Thyroid gland (tissue), 4 donors: ENCODE data around the gene ARHGEF4. TPM values are rescaled to one million over a fixed set of nuclear protein-coding genes. Genes with fewer than 3 reads are reported as not detected.
A peak's percentile ranks its signal among the peaks of the same experiment; 100 is the strongest.

Experiments used
- DNase-seq, 2 donors: peaks; one replicate each; pipeline ENCODE4 v3.0.0-alpha.2; 2019
- H3K27ac ChIP-seq, 3 donors: fragments of 200-600 bp; sonication (generic); 1 replicate in 2 of 3; 2 replicates in 1 of 3; pipeline ENCODE4 v1.5.1; 2016 to 2019; ENCODE audit warnings: mild to moderate bottlenecking in 1 of 3, moderate library complexity in 1 of 3
- H3K27me3 ChIP-seq: fragments of 200-600 bp; sonication (generic); one replicate; pipeline ENCODE4 v1.5.1; 2019
- H3K36me3 ChIP-seq, 2 donors: fragments of 200-600 bp; sonication (generic); one replicate each; pipeline ENCODE4 v1.5.1; 2016 to 2019
- H3K4me1 ChIP-seq, 2 donors: fragments of 200-600 bp; sonication (generic); one replicate each; pipeline ENCODE4 v1.5.1; 2017 to 2019
- H3K4me3 ChIP-seq, 3 donors: fragments of 200-600 bp; sonication (generic); replicated peaks in 1 of 3; 1 replicate in 2 of 3; 2 replicates in 1 of 3; pipeline ENCODE4 v1.5.1; 2016; ENCODE audit warnings: mild to moderate bottlenecking in 1 of 3
- H3K9me3 ChIP-seq: fragments of 200-600 bp; sonication (generic); one replicate; pipeline ENCODE4 v1.5.1; 2017
- POLR2A ChIP-seq, 2 donors: fragments of 450-650 bp; IDR thresholded peaks; one replicate each; pipeline ENCODE4 v1.6.1; 2017; ENCODE audit warnings: antibody characterized with exemption in 2 of 2, mild to moderate bottlenecking in 2 of 2, moderate library complexity in 1 of 2
- WGBS, 2 donors: methylation state at CpG; one replicate each; pipeline ENCODE4 v1.1.5; 2017; 5-methylcytosine and 5-hydroxymethylcytosine counted together
- intact Hi-C: fragments of 100-400 bp; cut with DNase I; formaldehyde crosslinking; loops from one replicate; pipeline ENCODE4 v1.15.1; 2023
- total RNA-seq, 4 donors: library from RNA; depleted of rRNA; stranded (reverse); fragments of >200 nt; gene quantifications; one replicate each; pipeline ENCODE4 v1.2.3, GENCODE V29; 2016
- TF ChIP-seq, protein P1 (sequence below), 6 experiments: fragments of 200-600 bp in 3 of 6; fragments of 450-650 bp in 3 of 6; sonication (generic) in 3 of 6; IDR thresholded peaks; one replicate each; pipeline ENCODE4 v1.5.1; 2016 to 2019; ENCODE audit warnings: antibody characterized with exemption in 6 of 6, mild to moderate bottlenecking in 2 of 6, inconsistent platforms in 1 of 6, moderate library complexity in 1 of 6

The ARHGEF4 gene
- total RNA-seq, 4 donors from 2014 or later: 15.6 to 24.3 (median 22.5) TPM

GRCh38 chr2:131044757-131045150 lies 208.0 kb downstream of the ARHGEF4 start:
- H3K4me1 ChIP-seq: peaks cover 0 to 34% of the 10 kb centered on the region in 2 donors
- H3K27me3 ChIP-seq: no peaks in the 10 kb centered on the region
- no peaks in the 10 kb centered on the region for H3K9me3 ChIP-seq
- H3K36me3 ChIP-seq: peaks cover 8 to 14% of the 10 kb centered on the region in 2 donors
- intact Hi-C loops: no loop called here
- no peak for TF ChIP-seq POLR2A (IDR thresholded peaks at IDR 0.05)
- TF ChIP-seq, protein P1, sequence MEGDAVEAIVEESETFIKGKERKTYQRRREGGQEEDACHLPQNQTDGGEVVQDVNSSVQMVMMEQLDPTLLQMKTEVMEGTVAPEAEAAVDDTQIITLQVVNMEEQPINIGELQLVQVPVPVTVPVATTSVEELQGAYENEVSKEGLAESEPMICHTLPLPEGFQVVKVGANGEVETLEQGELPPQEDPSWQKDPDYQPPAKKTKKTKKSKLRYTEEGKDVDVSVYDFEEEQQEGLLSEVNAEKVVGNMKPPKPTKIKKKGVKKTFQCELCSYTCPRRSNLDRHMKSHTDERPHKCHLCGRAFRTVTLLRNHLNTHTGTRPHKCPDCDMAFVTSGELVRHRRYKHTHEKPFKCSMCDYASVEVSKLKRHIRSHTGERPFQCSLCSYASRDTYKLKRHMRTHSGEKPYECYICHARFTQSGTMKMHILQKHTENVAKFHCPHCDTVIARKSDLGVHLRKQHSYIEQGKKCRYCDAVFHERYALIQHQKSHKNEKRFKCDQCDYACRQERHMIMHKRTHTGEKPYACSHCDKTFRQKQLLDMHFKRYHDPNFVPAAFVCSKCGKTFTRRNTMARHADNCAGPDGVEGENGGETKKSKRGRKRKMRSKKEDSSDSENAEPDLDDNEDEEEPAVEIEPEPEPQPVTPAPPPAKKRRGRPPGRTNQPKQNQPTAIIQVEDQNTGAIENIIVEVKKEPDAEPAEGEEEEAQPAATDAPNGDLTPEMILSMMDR (IDR thresholded peaks at IDR 0.05): no peak
- DNase-seq: no peak
- WGBS, 2 donors: 91 to 96% methylated on average over 10 to 11 of the region's 11 CpGs
- no peak overlapping the region for H3K27ac ChIP-seq
- no peak overlapping the region for H3K4me3 ChIP-seq

GRCh38 chr2:131045286-131046027 lies 208.7 kb downstream of the ARHGEF4 start:
- WGBS, 2 donors: 91 to 92% methylated on average over 4 to 6 of the region's 8 CpGs

DNA sequence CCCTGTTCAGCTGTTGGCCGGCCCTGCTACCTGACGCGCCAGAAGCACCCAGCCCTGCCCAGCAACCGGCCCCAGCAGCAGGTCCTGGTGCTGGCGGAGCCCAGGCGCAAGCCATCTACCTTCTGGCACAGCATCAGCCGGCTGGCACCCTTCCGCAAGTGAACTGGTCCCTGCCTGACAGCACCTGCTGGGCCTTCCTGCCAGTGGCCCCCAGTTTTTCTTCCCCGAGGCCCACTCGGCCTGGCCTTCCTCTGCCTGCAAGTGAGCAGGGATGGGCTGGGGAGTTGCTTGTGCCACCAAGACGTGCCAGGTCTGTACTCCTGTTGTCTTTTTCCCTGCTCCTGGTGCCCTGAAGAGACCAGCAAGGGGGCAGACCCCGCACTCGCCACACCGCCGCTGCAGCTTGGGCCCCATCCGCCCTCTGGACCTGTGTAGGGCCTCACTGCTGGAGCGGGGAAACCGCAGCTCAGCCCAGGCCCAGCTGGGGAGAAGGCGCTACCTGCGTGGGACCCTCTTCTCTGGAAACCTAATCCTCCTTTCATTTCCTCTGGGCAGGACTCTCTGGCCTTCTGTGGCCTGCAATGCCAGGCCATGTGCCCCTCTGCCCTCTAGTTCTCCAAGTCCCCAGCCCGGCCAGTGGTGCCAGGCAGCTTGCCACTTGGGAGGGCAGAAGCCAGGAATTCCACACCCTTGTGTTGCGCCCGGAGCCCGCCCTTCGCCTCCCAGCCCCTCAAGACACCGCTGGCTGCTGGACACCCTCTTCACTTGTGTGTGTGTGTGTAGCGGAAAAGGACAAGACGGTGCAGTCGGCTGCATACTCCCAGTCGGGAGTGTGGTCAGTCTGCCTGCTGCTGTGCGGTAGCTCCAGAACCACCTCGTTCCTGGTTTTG lies 209.6 kb downstream of the ARHGEF4 start:
- peak in 1 of 2 donors; percentile 59 for DNase-seq
- intact Hi-C loops: no loop called here
- H3K9me3 ChIP-seq: no peaks in the 10 kb centered on the region
- TF ChIP-seq POLR2A (IDR thresholded peaks at IDR 0.05): no peak
- TF ChIP-seq, protein P1 (IDR thresholded peaks at IDR 0.05): no peak
- H3K4me3 ChIP-seq: no peak overlapping the region
- H3K36me3 ChIP-seq: peaks cover 19 to 27% of the 10 kb centered on the region in 2 donors
- H3K4me1 ChIP-seq: peaks cover 0 to 20% of the 10 kb centered on the region in 2 donors
- WGBS, 2 donors: 83 to 86% methylated on average over 28 to 30 of the region's 32 CpGs
- no peak overlapping the region for H3K27ac ChIP-seq
- H3K27me3 ChIP-seq: no peaks in the 10 kb centered on the region

More at GRCh38 chr2:131045286-131046027, 208.7 kb downstream of the ARHGEF4 start:
- Histone ChIP-seq H3K36me3 (peaks cover 10 to 21% of the 10 kb centered on the region in 2 donors), H3K27me3 (no peaks in the 10 kb centered on the region), H3K4me1 (peaks cover 0 to 27% of the 10 kb centered on the region in 2 donors), H3K4me3 (no peak overlapping the region), H3K9me3 (no peaks in the 10 kb centered on the region), H3K27ac (no peak overlapping the region)
- no peak for DNase-seq
- no peak for TF ChIP-seq POLR2A (IDR thresholded peaks at IDR 0.05)
- TF ChIP-seq, protein P1 (IDR thresholded peaks at IDR 0.05): no peak
- intact Hi-C loops: no loop called here

- intact Hi-C loops: no loop called here
- peak; percentile 45 to 58 for DNase-seq
- H3K27ac ChIP-seq: no peak overlapping the region
- H3K36me3 ChIP-seq: peaks cover 27 to 33% of the 10 kb centered on the region in 2 donors
- H3K27me3 ChIP-seq: no peaks in the 10 kb centered on the region
- peaks cover 0 to 11% of the 10 kb centered on the region in 2 donors for H3K4me1 ChIP-seq
- H3K4me3 ChIP-seq: no peak overlapping the region
- no peaks in the 10 kb centered on the region for H3K9me3 ChIP-seq
- WGBS, 2 donors: 86 to 90% methylated on average over 17 to 18 of the region's 18 CpGs
- no peak for TF ChIP-seq POLR2A (IDR thresholded peaks at IDR 0.05)
- TF ChIP-seq, protein P1 (IDR thresholded peaks at IDR 0.05): no peak
Observed at GRCh38 chr2:131046918-131047652, 210.4 kb downstream of the ARHGEF4 start.
